Coronary artery (tissue), 2 donors: Measurements from ENCODE around the gene MRNIP.

ENCODE experiments used
- DNase-seq: peaks from one replicate; pipeline ENCODE4 v3.0.0-alpha.2; 2017; ENCODE audit warnings: low spot score
- H3K27ac ChIP-seq, 2 donors: fragments of 200-600 bp; sonication (generic); one replicate each; pipeline ENCODE4 v1.5.1; 2016 to 2019
- H3K4me3 ChIP-seq: fragments of 200-600 bp; sonication (generic); 2 replicates; pipeline ENCODE4 v1.5.1; 2016; ENCODE audit warnings: mild to moderate bottlenecking, moderate library complexity
- CTCF ChIP-seq: fragments of 200-600 bp; sonication (generic); IDR thresholded peaks from one replicate; pipeline ENCODE4 v1.5.1; 2019; ENCODE audit warnings: antibody characterized with exemption

MRNIP gene

GRCh38 chr5:179880066-179880650, 21.5 kb upstream of the MRNIP start:
- DNase-seq = no peak

GRCh38 chr5:179879690-179880010, 21.0 kb upstream of the MRNIP start:
- no peak for TF ChIP-seq CTCF
- DNase-seq = no peak
- no peak overlapping the region for H3K4me3 ChIP-seq

More at GRCh38 chr5:179880066-179880650, 21.5 kb upstream of the MRNIP start:
- TF ChIP-seq CTCF = no peak
- Histone ChIP-seq H3K27ac (no peak overlapping the region), H3K4me3 (no peak overlapping the region)

GRCh38 chr5:179879003-179879689, 20.5 kb upstream of the MRNIP start:
- DNase-seq = no peak
- Histone ChIP-seq H3K27ac (no peak overlapping the region), H3K4me3 (no peak overlapping the region)
- TF ChIP-seq CTCF = no peak

More at GRCh38 chr5:179879690-179880010, 21.0 kb upstream of the MRNIP start:
- no peak overlapping the region for H3K27ac ChIP-seq

GRCh38 chr5:179878222-179879002, 19.8 kb upstream of the MRNIP start:
- H3K4me3 ChIP-seq = no peak overlapping the region
- no peak for TF ChIP-seq CTCF
- no peak for DNase-seq
- H3K27ac ChIP-seq = no peak overlapping the region

GRCh38 chr5:179876610-179876952, 18.0 kb upstream of the MRNIP start:
- Histone ChIP-seq H3K27ac (no peak overlapping the region), H3K4me3 (no peak overlapping the region)
- no peak for DNase-seq
- TF ChIP-seq CTCF = no peak

GRCh38 chr5:179875741-179876609, 17.4 kb upstream of the MRNIP start:
- Histone ChIP-seq H3K27ac (no peak overlapping the region), H3K4me3 (no peak overlapping the region)
- DNase-seq = no peak
- TF ChIP-seq CTCF = no peak
